PFSK-1 (cell line): ENCODE measurements around the gene C2orf80.

Experiments
- FOXP2 ChIP-seq: optimal IDR thresholded peaks from 2 replicates; pipeline ENCODE3; 2011; ENCODE audit warnings: borderline replicate concordance, control low read depth, inconsistent platforms; ENCODE audit not compliant: insufficient read depth; ENCODE audit errors: extremely low read length, extremely low read depth
- POLR2AphosphoS5 ChIP-seq: IDR thresholded peaks from 2 replicates; pipeline ENCODE4 v1.6.1; 2012; ENCODE audit warnings: low read depth, mild to moderate bottlenecking, control low read depth, low read length, moderate library complexity
- REST ChIP-seq, 2 experiments: IDR thresholded peaks; 2 replicates each; pipeline versions ENCODE4 v1.6.1 to v1.8.0; 2011 to 2012; ENCODE audit warnings: low read depth in 2 of 2, low read length in 2 of 2, control low read depth in 1 of 2, inconsistent platforms in 1 of 2, mild to moderate bottlenecking in 1 of 2, moderate library complexity in 1 of 2; ENCODE audit not compliant: insufficient read depth in 1 of 2
- SIN3A ChIP-seq: IDR thresholded peaks from 2 replicates; pipeline ENCODE4 v1.6.1; 2012; ENCODE audit warnings: mild to moderate bottlenecking, low read length, moderate library complexity, borderline replicate concordance; ENCODE audit not compliant: insufficient read depth
- TAF1 ChIP-seq: IDR thresholded peaks from 2 replicates; pipeline ENCODE4 v1.6.1; 2012; ENCODE audit warnings: low read length, control low read depth, borderline replicate concordance; ENCODE audit not compliant: insufficient read depth

C2orf80 gene

GRCh38 chr2:208153156-208153555 is 36.7 kb downstream of the C2orf80 start:
- TF ChIP-seq POLR2AphosphoS5 (no peak), REST (IDR thresholded peaks at IDR 0.05; ENCODE audit: insufficient read depth in 1 of 2, low read depth in 2 of 2, low read length in 2 of 2) (no peak), SIN3A (no peak), FOXP2 (no peak), TAF1 (no peak)

GRCh38 chr2:208150956-208151355 is 38.9 kb downstream of the C2orf80 start:
- TF ChIP-seq SIN3A, result no peak
- TF ChIP-seq TAF1, result no peak
- no peak for TF ChIP-seq POLR2AphosphoS5
- TF ChIP-seq REST (IDR thresholded peaks at IDR 0.05; ENCODE audit: insufficient read depth in 1 of 2, low read depth in 2 of 2, low read length in 2 of 2), result no peak
- no peak for TF ChIP-seq FOXP2

- TF ChIP-seq FOXP2 (no peak), TAF1 (no peak), POLR2AphosphoS5 (no peak), SIN3A (no peak), REST (IDR thresholded peaks at IDR 0.05; ENCODE audit: insufficient read depth in 1 of 2, low read depth in 2 of 2, low read length in 2 of 2) (no peak)
Observed at GRCh38 chr2:208150094-208150493, 39.7 kb downstream of the C2orf80 start.

- TF ChIP-seq SIN3A (no peak), TAF1 (no peak), POLR2AphosphoS5 (no peak), REST (IDR thresholded peaks at IDR 0.05; ENCODE audit: insufficient read depth in 1 of 2, low read depth in 2 of 2, low read length in 2 of 2) (no peak), FOXP2 (no peak)
Observed at GRCh38 chr2:208148803-208149202, 41.0 kb downstream of the C2orf80 start.

GRCh38 chr2:208147759-208148158 is 42.1 kb downstream of the C2orf80 start:
- no peak for TF ChIP-seq POLR2AphosphoS5
- no peak for TF ChIP-seq REST (IDR thresholded peaks at IDR 0.05; ENCODE audit: insufficient read depth in 1 of 2, low read depth in 2 of 2, low read length in 2 of 2)
- TF ChIP-seq TAF1, result no peak
- no peak for TF ChIP-seq SIN3A
- no peak for TF ChIP-seq FOXP2
